ENCODE measurements around the gene ITPA.
"Not testable (repeated sequence)": the region's sequence is repeated elsewhere in the genome, so short reads cannot be mapped to it uniquely, and the experiment has no call there.

Gene ITPA

DNA sequence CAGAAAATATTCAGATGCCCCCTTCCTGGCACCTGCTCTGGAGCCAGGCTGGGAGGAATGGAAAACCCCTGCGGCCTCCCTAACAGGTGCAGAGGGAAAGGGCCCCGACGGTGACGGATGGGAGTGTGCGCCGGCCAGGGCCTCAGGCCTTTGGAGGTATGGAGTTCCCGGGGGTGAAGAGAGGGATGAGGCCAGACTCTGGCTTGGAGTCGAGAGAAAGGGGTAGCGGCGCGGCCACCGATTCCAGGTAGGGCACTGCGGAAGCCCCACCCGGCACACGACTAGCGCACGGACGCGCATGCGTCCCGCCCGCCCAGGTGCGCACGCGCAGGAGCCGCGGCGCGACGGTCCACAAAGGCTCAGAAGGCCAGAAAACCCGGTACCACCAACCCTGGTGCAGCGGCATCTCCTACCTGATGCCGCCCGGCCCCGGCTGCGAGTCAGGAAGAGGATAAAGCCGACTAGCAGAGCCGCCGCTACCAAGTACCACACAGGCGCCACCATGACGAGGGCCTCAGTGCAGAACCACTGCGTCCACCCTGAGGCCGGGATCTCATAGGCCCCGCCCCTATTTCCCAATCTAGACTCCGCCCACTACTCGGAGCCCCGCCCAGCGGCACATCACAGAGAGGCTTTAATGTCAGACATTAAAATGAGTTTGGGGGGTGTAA, 5.0 kb upstream of the ITPA start, which contains the start of gene DDRGK1:
DDRGK1 (minus strand) TSS at position 559 of the 671 bp plus-strand sequence; CDS start at position 504, 55 bp downstream.
- Histone ChIP-seq H3K27me3 (ENCODE audit: control insufficient read depth, insufficient read depth, low read length) (no peaks in the 10 kb centered on the region), H3K9ac (ENCODE audit: low read depth, low read length) (peak within 1 kb of the TSS; percentile 85), H3K4me3 (ENCODE audit: low read depth, low read length) (peak within 1 kb of the TSS; percentile 94), H3K27ac (ENCODE audit: low read depth, low read length) (peak within 1 kb of the TSS; percentile 96), H3K36me3 (ENCODE audit: control insufficient read depth, insufficient read depth, low read length) (peaks cover 23% of the 10 kb centered on the region), H3K9me3 (ENCODE audit: control insufficient read depth, insufficient read depth, low read length) (no peaks in the 10 kb centered on the region), H3K4me1 (ENCODE audit: control insufficient read depth, insufficient read depth, low read length) (peaks cover 6% of the 10 kb centered on the region)

DNA sequence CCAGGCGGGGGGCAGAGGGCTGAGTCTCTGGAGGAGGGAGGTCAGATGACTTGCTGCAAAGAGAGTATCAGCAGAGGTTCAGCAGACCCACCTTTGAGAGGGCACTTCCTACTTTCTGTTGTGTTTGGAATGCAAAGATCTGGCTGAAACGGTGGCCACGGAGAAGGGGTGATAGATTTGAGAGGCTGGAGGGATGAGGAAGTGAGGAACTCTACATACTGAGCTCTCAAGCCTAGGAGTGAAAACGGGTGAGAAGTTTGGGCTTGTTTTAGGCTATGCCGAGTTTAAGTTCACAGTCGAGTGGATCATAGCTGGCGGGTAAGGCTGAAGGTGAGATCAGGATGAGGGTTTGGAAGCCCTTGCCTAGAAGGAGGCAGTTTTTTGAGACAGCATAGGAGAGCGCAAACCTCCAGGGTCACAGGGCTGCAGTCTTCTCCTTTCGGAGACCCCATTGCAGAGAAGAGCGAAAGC, 477 bp upstream of the ITPA start:
- peak overlapping the region; percentile 64 for H3K9ac ChIP-seq (ENCODE audit: low read depth, low read length)
- H3K4me3 ChIP-seq (ENCODE audit: low read depth, low read length), result peak overlapping the region; percentile 76
- H3K27ac ChIP-seq (ENCODE audit: low read depth, low read length), result peak overlapping the region; percentile 73
- H3K27me3 ChIP-seq (ENCODE audit: control insufficient read depth, insufficient read depth, low read length), result no peaks in the 10 kb centered on the region
- H3K36me3 ChIP-seq (ENCODE audit: control insufficient read depth, insufficient read depth, low read length), result peaks cover 12% of the 10 kb centered on the region
- no peaks in the 10 kb centered on the region for H3K4me1 ChIP-seq (ENCODE audit: control insufficient read depth, insufficient read depth, low read length)
- no peaks in the 10 kb centered on the region for H3K9me3 ChIP-seq (ENCODE audit: control insufficient read depth, insufficient read depth, low read length)

DNA sequence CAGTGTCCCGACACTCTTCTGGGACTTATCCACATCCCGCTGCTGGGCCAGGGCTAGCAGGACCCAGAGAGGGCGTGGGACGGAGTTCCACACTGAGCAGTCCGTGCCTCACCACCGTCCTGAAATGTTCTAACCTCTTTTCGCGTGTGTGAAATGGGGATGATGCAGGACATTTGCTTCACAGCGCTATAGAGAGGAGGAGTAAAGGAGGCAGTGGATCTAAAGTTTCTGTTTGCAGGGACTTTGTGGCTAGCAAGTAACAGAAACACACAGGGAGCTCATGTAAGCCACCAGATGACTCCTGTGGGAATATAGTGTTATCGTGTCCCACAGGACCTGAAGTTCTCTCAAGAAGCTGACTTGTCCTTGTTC, 634 bp downstream of the ITPA start:
- Histone ChIP-seq H3K4me1 (ENCODE audit: control insufficient read depth, insufficient read depth, low read length) (no peaks in the 10 kb centered on the region), H3K9me3 (ENCODE audit: control insufficient read depth, insufficient read depth, low read length) (no peaks in the 10 kb centered on the region), H3K9ac (ENCODE audit: low read depth, low read length) (peak overlapping the region; percentile 64), H3K27me3 (ENCODE audit: control insufficient read depth, insufficient read depth, low read length) (no peaks in the 10 kb centered on the region), H3K27ac (ENCODE audit: low read depth, low read length) (peak overlapping the region; percentile 73), H3K4me3 (ENCODE audit: low read depth, low read length) (peak overlapping the region; percentile 76), H3K36me3 (ENCODE audit: control insufficient read depth, insufficient read depth, low read length) (peaks cover 20% of the 10 kb centered on the region)

DNA sequence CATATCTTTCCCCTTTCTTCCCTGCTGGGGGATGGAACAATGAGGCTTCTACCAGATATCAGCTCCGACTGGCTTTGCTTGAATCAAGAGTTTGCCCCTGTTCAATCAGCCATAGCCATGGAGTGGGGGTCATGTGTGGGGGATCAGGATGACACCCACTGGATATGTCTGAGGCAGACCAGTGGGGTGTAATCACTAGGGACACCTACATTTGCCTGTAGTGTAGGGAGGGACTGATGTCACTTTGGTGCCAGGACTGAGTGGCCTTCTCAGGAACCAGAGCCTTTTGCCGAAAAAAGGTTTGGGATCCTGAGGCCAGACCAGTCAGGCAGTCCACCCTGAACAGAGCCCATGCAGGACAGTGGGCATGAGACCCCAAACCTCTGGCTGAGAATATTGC, 1.0 kb downstream of the ITPA start:
- Histone ChIP-seq H3K4me1 (ENCODE audit: control insufficient read depth, insufficient read depth, low read length) (no peaks in the 10 kb centered on the region), H3K9me3 (ENCODE audit: control insufficient read depth, insufficient read depth, low read length) (no peaks in the 10 kb centered on the region), H3K36me3 (ENCODE audit: control insufficient read depth, insufficient read depth, low read length) (peaks cover 24% of the 10 kb centered on the region), H3K4me3 (ENCODE audit: low read depth, low read length) (peak overlapping the region; percentile 76), H3K27ac (ENCODE audit: low read depth, low read length) (no peak overlapping the region), H3K27me3 (ENCODE audit: control insufficient read depth, insufficient read depth, low read length) (no peaks in the 10 kb centered on the region), H3K9ac (ENCODE audit: low read depth, low read length) (no peak overlapping the region)

DNA sequence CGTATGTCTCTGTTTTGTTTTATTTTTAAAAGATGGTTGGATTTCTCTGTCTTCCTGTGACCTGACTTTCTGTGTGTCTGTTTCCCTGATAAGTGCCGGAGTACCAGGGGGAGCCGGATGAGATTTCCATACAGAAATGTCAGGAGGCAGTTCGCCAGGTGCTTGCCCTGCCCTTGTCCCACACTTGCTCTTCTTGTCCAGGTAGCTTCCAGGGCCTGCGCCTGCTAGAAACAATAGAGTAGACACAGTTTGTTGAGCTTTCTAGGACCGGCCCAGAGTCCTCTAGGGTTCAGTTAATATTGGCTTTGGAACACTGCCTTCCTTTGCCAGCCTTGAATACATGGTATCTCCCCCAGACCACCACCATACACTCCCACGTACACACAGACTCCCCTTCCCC, 3.9 kb downstream of the ITPA start:
- Histone ChIP-seq H3K9me3 (ENCODE audit: control insufficient read depth, insufficient read depth, low read length) (no peaks in the 10 kb centered on the region), H3K4me3 (ENCODE audit: low read depth, low read length) (no peak overlapping the region), H3K27ac (ENCODE audit: low read depth, low read length) (no peak overlapping the region), H3K27me3 (ENCODE audit: control insufficient read depth, insufficient read depth, low read length) (no peaks in the 10 kb centered on the region), H3K36me3 (ENCODE audit: control insufficient read depth, insufficient read depth, low read length) (peaks cover 33% of the 10 kb centered on the region), H3K4me1 (ENCODE audit: control insufficient read depth, insufficient read depth, low read length) (no peaks in the 10 kb centered on the region), H3K9ac (ENCODE audit: low read depth, low read length) (no peak overlapping the region)

DNA sequence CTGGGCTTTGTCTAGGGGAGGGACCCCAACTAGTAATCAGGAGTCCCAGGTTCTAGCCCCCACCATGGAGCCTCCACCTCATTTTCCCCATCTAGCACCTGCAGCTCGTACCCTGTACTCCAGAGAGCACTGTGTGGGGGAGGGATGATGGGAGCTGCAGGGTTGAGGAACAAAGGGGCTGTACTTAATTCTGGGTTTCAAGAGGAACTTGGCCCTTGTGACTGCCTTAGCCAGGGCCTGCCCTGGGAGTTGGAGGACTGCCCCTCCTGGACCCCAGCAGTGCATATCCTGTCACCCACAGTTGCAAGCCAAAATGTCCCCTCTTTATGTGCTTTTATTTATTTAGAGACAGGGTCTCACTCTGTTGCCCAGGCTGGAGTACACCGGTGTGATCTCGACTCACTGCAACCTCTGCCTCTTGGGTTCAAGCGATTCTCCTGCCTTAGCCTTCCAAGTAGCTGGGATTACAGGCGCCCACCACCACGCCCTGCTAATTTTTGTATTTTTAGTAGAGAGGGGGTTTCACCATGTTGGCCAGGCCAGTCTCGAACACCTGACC, 6.1 kb downstream of the ITPA start:
- not testable (repeated sequence) for H3K27ac ChIP-seq (ENCODE audit: low read depth, low read length); H3K4me1 ChIP-seq (ENCODE audit: control insufficient read depth, insufficient read depth, low read length); H3K27me3 ChIP-seq (ENCODE audit: control insufficient read depth, insufficient read depth, low read length); H3K9me3 ChIP-seq (ENCODE audit: control insufficient read depth, insufficient read depth, low read length); H3K9ac ChIP-seq (ENCODE audit: low read depth, low read length); H3K4me3 ChIP-seq (ENCODE audit: low read depth, low read length)
- peaks cover 47% of the 10 kb centered on the region for H3K36me3 ChIP-seq (ENCODE audit: control insufficient read depth, insufficient read depth, low read length)

DNA sequence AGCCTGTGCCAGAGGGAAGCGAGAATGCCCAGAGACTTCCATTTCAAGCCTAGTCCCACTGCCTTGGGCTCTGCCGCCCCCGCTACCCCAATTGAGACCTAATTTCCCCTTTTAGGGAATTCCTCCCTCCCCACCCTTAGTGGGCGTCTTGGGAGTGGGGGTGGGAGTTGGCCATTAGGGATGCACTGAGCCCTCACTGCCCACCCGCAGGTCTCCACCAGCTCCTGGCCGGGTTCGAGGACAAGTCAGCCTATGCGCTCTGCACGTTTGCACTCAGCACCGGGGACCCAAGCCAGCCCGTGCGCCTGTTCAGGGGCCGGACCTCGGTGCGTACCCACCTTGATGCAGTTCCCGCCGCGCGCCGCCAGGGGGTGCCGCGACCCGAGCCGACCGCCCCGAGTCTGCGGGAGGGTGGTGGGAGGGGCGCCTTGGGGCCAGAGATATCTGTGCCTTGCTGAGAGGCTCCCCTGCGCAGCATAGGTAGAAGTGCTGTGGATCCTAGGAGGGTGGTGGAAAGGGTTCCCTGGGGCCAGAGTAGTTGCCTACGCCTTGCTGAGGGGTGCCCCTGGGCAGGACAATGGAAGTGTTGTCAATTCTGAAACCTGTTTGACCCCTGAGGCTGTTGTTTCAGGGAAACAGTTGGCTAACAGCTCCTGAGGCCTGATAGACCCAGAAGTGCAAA, 9.2 kb downstream of the ITPA start:
- H3K27ac ChIP-seq (ENCODE audit: low read depth, low read length), result peak overlapping the region; percentile 55
- no peaks in the 10 kb centered on the region for H3K27me3 ChIP-seq (ENCODE audit: control insufficient read depth, insufficient read depth, low read length)
- H3K36me3 ChIP-seq (ENCODE audit: control insufficient read depth, insufficient read depth, low read length), result peaks cover 67% of the 10 kb centered on the region

DNA sequence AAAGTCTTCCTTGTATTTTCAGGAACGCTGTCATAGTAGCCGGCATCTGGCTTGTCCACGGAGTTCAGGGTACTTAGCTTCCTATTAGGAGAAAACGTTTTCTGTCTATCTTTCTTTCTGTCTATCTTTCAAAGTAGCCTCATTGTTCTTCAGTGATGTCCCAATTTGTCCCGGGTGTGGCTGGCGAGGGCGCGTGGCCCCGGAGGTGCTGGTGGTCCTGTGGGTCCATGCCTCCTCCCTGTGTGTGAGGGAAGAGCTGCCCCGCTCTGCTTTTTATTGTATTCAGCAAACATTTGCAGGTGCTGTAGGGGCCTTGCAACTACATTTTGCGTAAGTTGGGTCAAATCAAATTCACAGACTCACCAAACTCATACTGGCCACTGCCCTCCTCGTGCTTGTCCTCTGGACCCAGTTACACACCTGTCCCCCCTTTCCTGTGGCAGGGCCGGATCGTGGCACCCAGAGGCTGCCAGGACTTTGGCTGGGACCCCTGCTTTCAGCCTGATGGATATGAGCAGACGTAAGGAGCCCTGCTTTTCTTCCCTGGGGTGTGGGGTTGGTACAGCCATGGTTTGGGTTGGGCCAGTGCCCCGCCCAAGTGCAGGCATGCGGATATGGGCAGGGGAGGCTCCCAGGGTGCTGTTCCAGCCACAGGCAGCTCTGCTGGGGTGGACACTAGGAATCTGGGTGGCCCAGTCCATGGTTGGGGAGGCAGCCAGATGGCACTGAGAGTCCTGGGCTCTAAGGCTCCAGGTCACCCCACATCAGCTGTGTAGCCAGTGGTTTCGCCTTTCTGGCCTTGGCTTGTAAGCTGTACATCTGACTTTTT, 12.3 kb downstream of the ITPA start:
- Histone ChIP-seq H3K9me3 (ENCODE audit: control insufficient read depth, insufficient read depth, low read length) (no peaks in the 10 kb centered on the region), H3K27me3 (ENCODE audit: control insufficient read depth, insufficient read depth, low read length) (no peaks in the 10 kb centered on the region), H3K9ac (ENCODE audit: low read depth, low read length) (no peak overlapping the region), H3K36me3 (ENCODE audit: control insufficient read depth, insufficient read depth, low read length) (peaks cover 56% of the 10 kb centered on the region), H3K27ac (ENCODE audit: low read depth, low read length) (no peak overlapping the region), H3K4me1 (ENCODE audit: control insufficient read depth, insufficient read depth, low read length) (no peaks in the 10 kb centered on the region), H3K4me3 (ENCODE audit: low read depth, low read length) (no peak overlapping the region)

More for the DNA sequence above, 9.2 kb downstream of the ITPA start:
- Histone ChIP-seq H3K9me3 (ENCODE audit: control insufficient read depth, insufficient read depth, low read length) (no peaks in the 10 kb centered on the region), H3K9ac (ENCODE audit: low read depth, low read length) (no peak overlapping the region), H3K4me3 (ENCODE audit: low read depth, low read length) (no peak overlapping the region), H3K4me1 (ENCODE audit: control insufficient read depth, insufficient read depth, low read length) (no peaks in the 10 kb centered on the region)

DNA sequence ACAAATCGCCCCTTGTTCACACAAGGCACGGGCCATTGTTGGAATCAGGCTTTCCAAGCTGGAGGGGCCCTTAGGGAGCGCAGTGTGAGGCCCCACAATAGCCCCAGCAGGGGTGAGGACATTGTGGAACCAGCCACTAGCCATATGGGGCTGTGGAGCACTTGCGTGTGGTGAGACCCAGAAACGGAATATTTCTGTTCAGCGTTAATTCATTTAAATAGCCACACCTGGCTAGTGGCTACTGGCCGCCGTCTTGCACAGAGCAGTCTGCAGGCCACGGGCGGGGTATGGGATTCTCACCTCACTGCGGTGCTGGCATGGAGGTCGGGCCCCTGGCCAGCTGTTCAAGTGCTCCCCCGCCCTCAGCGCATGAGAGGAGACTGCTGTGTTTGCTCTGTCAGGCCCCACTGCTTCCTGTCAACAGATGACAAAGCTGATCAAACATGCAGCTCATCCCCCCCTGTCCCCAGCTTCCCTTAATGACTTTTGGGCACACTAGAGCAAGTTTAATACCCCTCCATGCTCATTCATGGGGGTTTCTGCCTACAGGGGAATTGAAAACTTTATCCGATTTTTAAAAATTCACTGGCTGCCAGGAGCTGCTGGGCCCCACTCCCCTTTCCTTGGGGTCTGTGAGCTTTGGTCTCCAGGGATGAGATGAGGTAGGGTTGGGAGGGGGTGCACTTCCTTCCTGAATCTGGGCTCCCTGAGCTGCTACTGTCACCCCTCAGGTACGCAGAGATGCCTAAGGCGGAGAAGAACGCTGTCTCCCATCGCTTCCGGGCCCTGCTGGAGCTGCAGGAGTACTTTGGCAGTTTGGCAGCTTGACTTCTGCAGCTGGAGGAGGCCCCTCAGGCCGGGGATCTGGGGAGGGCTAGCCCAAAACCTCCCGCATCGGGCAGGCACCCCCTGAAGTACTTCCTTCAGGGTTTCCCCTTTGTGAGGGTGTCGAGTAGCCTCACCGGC, 13.6 kb downstream of the ITPA start:
- Histone ChIP-seq H3K36me3 (ENCODE audit: control insufficient read depth, insufficient read depth, low read length) (peaks cover 52% of the 10 kb centered on the region), H3K27me3 (ENCODE audit: control insufficient read depth, insufficient read depth, low read length) (no peaks in the 10 kb centered on the region), H3K9ac (ENCODE audit: low read depth, low read length) (no peak overlapping the region), H3K4me3 (ENCODE audit: low read depth, low read length) (no peak overlapping the region), H3K9me3 (ENCODE audit: control insufficient read depth, insufficient read depth, low read length) (no peaks in the 10 kb centered on the region), H3K27ac (ENCODE audit: low read depth, low read length) (peak overlapping the region; percentile 33), H3K4me1 (ENCODE audit: control insufficient read depth, insufficient read depth, low read length) (no peaks in the 10 kb centered on the region)

DNA sequence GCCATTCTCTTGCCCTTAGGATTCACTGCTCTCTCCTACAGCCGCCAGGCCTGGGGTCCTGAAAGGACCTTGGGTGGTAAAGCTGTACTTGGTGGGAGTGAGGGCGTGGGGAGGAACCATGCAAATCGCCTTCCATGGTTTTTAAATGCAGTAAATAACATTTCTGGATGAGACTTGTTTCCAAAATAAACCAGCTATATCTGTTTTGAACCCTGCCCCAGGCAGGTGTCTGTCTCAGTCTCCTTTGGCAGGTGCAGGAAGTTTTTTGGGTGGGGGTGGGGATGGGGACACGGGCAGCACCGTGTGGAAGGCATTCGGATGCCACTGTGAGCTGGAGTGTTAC, 14.3 kb downstream of the ITPA start:
- no peaks in the 10 kb centered on the region for H3K4me1 ChIP-seq (ENCODE audit: control insufficient read depth, insufficient read depth, low read length)
- H3K27ac ChIP-seq (ENCODE audit: low read depth, low read length), result peak overlapping the region; percentile 28
- no peaks in the 10 kb centered on the region for H3K27me3 ChIP-seq (ENCODE audit: control insufficient read depth, insufficient read depth, low read length)
- H3K9me3 ChIP-seq (ENCODE audit: control insufficient read depth, insufficient read depth, low read length), result no peaks in the 10 kb centered on the region
- no peak overlapping the region for H3K4me3 ChIP-seq (ENCODE audit: low read depth, low read length)
- no peak overlapping the region for H3K9ac ChIP-seq (ENCODE audit: low read depth, low read length)
- peaks cover 52% of the 10 kb centered on the region for H3K36me3 ChIP-seq (ENCODE audit: control insufficient read depth, insufficient read depth, low read length)
